WTC11 (cell line): ENCODE results near the gene FCGR3A. TPM values are rescaled to one million over a fixed set of nuclear protein-coding genes. Genes with fewer than 3 reads are reported as not detected.

Experiments
- ATAC-seq: fragments of 200-7000 bp; cut with Tn5 transposase; 2 replicates; pipeline ENCODE4 v1.10.0; 2021; ENCODE audit warnings: mild to moderate bottlenecking, moderate library complexity
- CTCF ChIA-PET: fragments of 300-600 bp; sonication (Branson Sonifier 250); formaldehyde crosslinking; loops from one replicate; lab custom pipeline; 2021; ENCODE audit warnings: antibody characterized with exemption; lab: Charles Lee
- POLR2A ChIA-PET: fragments of 350-600 bp; sonication (Branson Sonifier 250); formaldehyde crosslinking; loops from one replicate; lab custom pipeline; 2021; ENCODE audit warnings: antibody characterized with exemption; lab: Charles Lee
- DNase-seq: peaks from one replicate; pipeline ENCODE4 v3.0.0; 2021; ENCODE audit warnings: low spot score
- H3K27ac Mint-ChIP-seq: 2 replicates; pipeline ENCODE4 v1.8.0; 2021; ENCODE audit warnings: mixed read lengths
- H3K27me3 Mint-ChIP-seq: 2 replicates; pipeline ENCODE4 v1.8.0; 2021; ENCODE audit warnings: low read depth, mild to moderate bottlenecking, moderate library complexity, mixed read lengths
- H3K36me3 Mint-ChIP-seq: 2 replicates; pipeline ENCODE4 v1.8.0; 2021; ENCODE audit warnings: mixed read lengths
- H3K4me1 Mint-ChIP-seq: 2 replicates; pipeline ENCODE4 v1.8.0; 2022; ENCODE audit warnings: mixed read lengths
- H3K4me3 Mint-ChIP-seq: 2 replicates; pipeline ENCODE4 v1.8.0; 2021; ENCODE audit warnings: mild to moderate bottlenecking, moderate library complexity, mixed read lengths
- H3K9me3 Mint-ChIP-seq: 2 replicates; pipeline ENCODE4 v1.8.0; 2021; ENCODE audit warnings: mixed read lengths
- CREB1 ChIP-seq: sonication (generic); formaldehyde crosslinking; IDR thresholded peaks from 2 replicates; pipeline ENCODE4 v1.8.0; 2023; ENCODE audit warnings: mild to moderate bottlenecking, missing genetic modification reagents
- E2F1 ChIP-seq: sonication (generic); formaldehyde crosslinking; IDR thresholded peaks from 2 replicates; pipeline ENCODE4 v1.8.0; 2022; ENCODE audit warnings: mild to moderate bottlenecking, missing genetic modification reagents
- ELF4 ChIP-seq: sonication (generic); formaldehyde crosslinking; IDR thresholded peaks from 2 replicates; pipeline ENCODE4 v1.8.1; 2022; ENCODE audit warnings: low read depth, mild to moderate bottlenecking, moderate library complexity, missing genetic modification reagents
- ETV6 ChIP-seq: sonication (generic); formaldehyde crosslinking; IDR thresholded peaks from 2 replicates; pipeline ENCODE4 v1.8.1; 2022; ENCODE audit warnings: mild to moderate bottlenecking, missing genetic modification reagents
- GABPB1 ChIP-seq: sonication (generic); formaldehyde crosslinking; IDR thresholded peaks from 2 replicates; pipeline ENCODE4 v1.8.1; 2023; ENCODE audit warnings: mild to moderate bottlenecking, missing genetic modification reagents
- GRHL2 ChIP-seq: fragments of 250-450 bp; sonication (Bioruptor Pico); IDR thresholded peaks from 2 replicates; pipeline ENCODE4 v1.8.0; 2022; ENCODE audit warnings: mild to moderate bottlenecking, moderate library complexity; ENCODE audit not compliant: insufficient replicate concordance, severe bottlenecking
- HMGA2 ChIP-seq: fragments of 250-450 bp; sonication (Bioruptor Pico); IDR thresholded peaks from 2 replicates; pipeline ENCODE4 v1.4.0; 2021; ENCODE audit warnings: mild to moderate bottlenecking, moderate library complexity
- JAZF1 ChIP-seq: fragments of 250-450 bp; sonication (Bioruptor Pico); IDR thresholded peaks from 2 replicates; pipeline ENCODE4 v1.9.0; 2021; ENCODE audit warnings: moderate library complexity, mild to moderate bottlenecking, inconsistent platforms
- NFATC4 ChIP-seq: fragments of 250-450 bp; sonication (Bioruptor Pico); IDR thresholded peaks from 2 replicates; pipeline ENCODE4 v1.9.0; 2021; ENCODE audit warnings: mild to moderate bottlenecking
- TEAD1 ChIP-seq: sonication (generic); formaldehyde crosslinking; IDR thresholded peaks from 2 replicates; pipeline ENCODE4 v1.8.0; 2022; ENCODE audit warnings: mild to moderate bottlenecking, missing genetic modification reagents
- TEAD4 ChIP-seq: sonication (generic); formaldehyde crosslinking; IDR thresholded peaks from 2 replicates; pipeline ENCODE4 v1.8.0; 2022; ENCODE audit warnings: mild to moderate bottlenecking, missing genetic modification reagents
- ZNF512 ChIP-seq: sonication (generic); formaldehyde crosslinking; IDR thresholded peaks from 2 replicates; pipeline ENCODE4 v1.8.1; 2022; ENCODE audit warnings: missing genetic modification reagents, borderline replicate concordance
- total RNA-seq: library from RNA; stranded (reverse); gene quantifications from 3 replicates; pipeline ENCODE4 v1.2.3, GENCODE V29; 2021
- TF ChIP-seq, protein P1 (sequence below): fragments of 250-450 bp; sonication (Bioruptor Pico); IDR thresholded peaks from 2 replicates; pipeline ENCODE4 v1.9.0; 2021; ENCODE audit warnings: mild to moderate bottlenecking
- TF ChIP-seq, protein P2 (sequence below): fragments of 250-450 bp; sonication (Bioruptor Pico); IDR thresholded peaks from 2 replicates; pipeline ENCODE4 v1.9.0; 2021; ENCODE audit warnings: mild to moderate bottlenecking, borderline replicate concordance
- TF ChIP-seq, protein P3 (sequence below): sonication (generic); formaldehyde crosslinking; IDR thresholded peaks from 2 replicates; pipeline ENCODE4 v1.8.0; 2023; ENCODE audit warnings: mild to moderate bottlenecking, missing genetic modification reagents

FCGR3A gene
- total RNA-seq, 1 experiment from 2014 or later: 0.11 TPM

DNA sequence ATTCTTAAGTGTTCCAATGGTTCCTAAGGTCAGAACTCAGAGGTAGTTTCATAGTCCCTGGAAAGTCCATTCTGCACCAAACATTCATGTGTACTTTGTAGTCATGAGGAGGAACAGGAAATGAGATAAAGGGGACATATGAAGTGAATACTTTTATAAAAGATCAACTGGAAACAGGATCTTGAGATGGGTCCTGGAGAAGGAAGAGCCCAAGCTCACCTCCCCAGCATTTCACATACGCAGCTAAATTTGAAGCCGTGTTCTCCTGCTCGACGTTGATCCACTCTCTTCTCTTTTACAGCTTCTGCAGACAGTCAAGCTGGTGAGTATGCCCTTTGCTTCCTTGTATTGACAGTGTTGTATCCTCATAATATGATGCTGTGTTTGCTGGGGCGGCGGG lies 43.9 kb downstream of the FCGR3A start (continued):
- TF ChIP-seq, protein P1, sequence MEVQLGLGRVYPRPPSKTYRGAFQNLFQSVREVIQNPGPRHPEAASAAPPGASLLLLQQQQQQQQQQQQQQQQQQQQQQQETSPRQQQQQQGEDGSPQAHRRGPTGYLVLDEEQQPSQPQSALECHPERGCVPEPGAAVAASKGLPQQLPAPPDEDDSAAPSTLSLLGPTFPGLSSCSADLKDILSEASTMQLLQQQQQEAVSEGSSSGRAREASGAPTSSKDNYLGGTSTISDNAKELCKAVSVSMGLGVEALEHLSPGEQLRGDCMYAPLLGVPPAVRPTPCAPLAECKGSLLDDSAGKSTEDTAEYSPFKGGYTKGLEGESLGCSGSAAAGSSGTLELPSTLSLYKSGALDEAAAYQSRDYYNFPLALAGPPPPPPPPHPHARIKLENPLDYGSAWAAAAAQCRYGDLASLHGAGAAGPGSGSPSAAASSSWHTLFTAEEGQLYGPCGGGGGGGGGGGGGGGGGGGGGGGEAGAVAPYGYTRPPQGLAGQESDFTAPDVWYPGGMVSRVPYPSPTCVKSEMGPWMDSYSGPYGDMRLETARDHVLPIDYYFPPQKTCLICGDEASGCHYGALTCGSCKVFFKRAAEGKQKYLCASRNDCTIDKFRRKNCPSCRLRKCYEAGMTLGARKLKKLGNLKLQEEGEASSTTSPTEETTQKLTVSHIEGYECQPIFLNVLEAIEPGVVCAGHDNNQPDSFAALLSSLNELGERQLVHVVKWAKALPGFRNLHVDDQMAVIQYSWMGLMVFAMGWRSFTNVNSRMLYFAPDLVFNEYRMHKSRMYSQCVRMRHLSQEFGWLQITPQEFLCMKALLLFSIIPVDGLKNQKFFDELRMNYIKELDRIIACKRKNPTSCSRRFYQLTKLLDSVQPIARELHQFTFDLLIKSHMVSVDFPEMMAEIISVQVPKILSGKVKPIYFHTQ (CRISPR knock-in tag): no peak
- TF ChIP-seq HMGA2 (CRISPR knock-in tag) (no peak), ELF4 (CRISPR knock-in tag) (no peak), JAZF1 (no peak), ETV6 (CRISPR knock-in tag) (no peak)
- TF ChIP-seq, protein P2, sequence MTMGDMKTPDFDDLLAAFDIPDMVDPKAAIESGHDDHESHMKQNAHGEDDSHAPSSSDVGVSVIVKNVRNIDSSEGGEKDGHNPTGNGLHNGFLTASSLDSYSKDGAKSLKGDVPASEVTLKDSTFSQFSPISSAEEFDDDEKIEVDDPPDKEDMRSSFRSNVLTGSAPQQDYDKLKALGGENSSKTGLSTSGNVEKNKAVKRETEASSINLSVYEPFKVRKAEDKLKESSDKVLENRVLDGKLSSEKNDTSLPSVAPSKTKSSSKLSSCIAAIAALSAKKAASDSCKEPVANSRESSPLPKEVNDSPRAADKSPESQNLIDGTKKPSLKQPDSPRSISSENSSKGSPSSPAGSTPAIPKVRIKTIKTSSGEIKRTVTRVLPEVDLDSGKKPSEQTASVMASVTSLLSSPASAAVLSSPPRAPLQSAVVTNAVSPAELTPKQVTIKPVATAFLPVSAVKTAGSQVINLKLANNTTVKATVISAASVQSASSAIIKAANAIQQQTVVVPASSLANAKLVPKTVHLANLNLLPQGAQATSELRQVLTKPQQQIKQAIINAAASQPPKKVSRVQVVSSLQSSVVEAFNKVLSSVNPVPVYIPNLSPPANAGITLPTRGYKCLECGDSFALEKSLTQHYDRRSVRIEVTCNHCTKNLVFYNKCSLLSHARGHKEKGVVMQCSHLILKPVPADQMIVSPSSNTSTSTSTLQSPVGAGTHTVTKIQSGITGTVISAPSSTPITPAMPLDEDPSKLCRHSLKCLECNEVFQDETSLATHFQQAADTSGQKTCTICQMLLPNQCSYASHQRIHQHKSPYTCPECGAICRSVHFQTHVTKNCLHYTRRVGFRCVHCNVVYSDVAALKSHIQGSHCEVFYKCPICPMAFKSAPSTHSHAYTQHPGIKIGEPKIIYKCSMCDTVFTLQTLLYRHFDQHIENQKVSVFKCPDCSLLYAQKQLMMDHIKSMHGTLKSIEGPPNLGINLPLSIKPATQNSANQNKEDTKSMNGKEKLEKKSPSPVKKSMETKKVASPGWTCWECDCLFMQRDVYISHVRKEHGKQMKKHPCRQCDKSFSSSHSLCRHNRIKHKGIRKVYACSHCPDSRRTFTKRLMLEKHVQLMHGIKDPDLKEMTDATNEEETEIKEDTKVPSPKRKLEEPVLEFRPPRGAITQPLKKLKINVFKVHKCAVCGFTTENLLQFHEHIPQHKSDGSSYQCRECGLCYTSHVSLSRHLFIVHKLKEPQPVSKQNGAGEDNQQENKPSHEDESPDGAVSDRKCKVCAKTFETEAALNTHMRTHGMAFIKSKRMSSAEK (CRISPR knock-in tag): no peak

- peaks cover 3% of the 10 kb centered on the region; the same call in 1 of the 2 replicates for H3K27me3 Mint-ChIP-seq
- CTCF ChIA-PET: no interaction called here
- H3K9me3 Mint-ChIP-seq: no peaks in the 10 kb centered on the region
- no peak for TF ChIP-seq GRHL2 (CRISPR knock-in tag)
- TF ChIP-seq NFATC4 (CRISPR knock-in tag): no peak
- TF ChIP-seq TEAD4 (CRISPR knock-in tag): no peak
- TF ChIP-seq TEAD1 (CRISPR knock-in tag): no peak
- TF ChIP-seq CREB1 (CRISPR knock-in tag): no peak
- TF ChIP-seq, protein P3, sequence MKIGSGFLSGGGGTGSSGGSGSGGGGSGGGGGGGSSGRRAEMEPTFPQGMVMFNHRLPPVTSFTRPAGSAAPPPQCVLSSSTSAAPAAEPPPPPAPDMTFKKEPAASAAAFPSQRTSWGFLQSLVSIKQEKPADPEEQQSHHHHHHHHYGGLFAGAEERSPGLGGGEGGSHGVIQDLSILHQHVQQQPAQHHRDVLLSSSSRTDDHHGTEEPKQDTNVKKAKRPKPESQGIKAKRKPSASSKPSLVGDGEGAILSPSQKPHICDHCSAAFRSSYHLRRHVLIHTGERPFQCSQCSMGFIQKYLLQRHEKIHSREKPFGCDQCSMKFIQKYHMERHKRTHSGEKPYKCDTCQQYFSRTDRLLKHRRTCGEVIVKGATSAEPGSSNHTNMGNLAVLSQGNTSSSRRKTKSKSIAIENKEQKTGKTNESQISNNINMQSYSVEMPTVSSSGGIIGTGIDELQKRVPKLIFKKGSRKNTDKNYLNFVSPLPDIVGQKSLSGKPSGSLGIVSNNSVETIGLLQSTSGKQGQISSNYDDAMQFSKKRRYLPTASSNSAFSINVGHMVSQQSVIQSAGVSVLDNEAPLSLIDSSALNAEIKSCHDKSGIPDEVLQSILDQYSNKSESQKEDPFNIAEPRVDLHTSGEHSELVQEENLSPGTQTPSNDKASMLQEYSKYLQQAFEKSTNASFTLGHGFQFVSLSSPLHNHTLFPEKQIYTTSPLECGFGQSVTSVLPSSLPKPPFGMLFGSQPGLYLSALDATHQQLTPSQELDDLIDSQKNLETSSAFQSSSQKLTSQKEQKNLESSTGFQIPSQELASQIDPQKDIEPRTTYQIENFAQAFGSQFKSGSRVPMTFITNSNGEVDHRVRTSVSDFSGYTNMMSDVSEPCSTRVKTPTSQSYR: no peak
- TF ChIP-seq E2F1 (CRISPR knock-in tag): no peak
- TF ChIP-seq GABPB1 (CRISPR knock-in tag): no peak
- TF ChIP-seq ZNF512 (CRISPR knock-in tag): no peak
- no peaks in the 10 kb centered on the region for H3K36me3 Mint-ChIP-seq
- POLR2A ChIA-PET: no interaction called here
- no peak overlapping the region for H3K27ac Mint-ChIP-seq
- H3K4me1 Mint-ChIP-seq: peaks cover 15% of the 10 kb centered on the region
- no peak overlapping the region for H3K4me3 Mint-ChIP-seq
- DNase-seq (no peak), ATAC-seq (no peak)
Measured at GRCh38 chr1:161503394-161503748, 46.2 kb downstream of the FCGR3A start.
